Hindlimb muscle (tissue), 1 donor: ENCODE results near the gene TP53RK. TPM values are rescaled to one million over a fixed set of nuclear protein-coding genes. Genes with fewer than 3 reads are reported as not detected.
A peak's percentile ranks its signal among the peaks of the same experiment; 100 is the strongest.
"Not testable (repeated sequence)": the region's sequence is repeated elsewhere in the genome, so short reads cannot be mapped to it uniquely, and the experiment has no call there.

Source experiments
- DNase-seq: peaks from one replicate; pipeline ENCODE4 v3.0.0-alpha.2; 2013
- polyA plus RNA-seq: library from polyadenylated mRNA; unstranded; fragments of 120-200 nt; gene quantifications from one replicate; pipeline ENCODE4 v1.2.1, GENCODE V29; 2013; ENCODE audit not compliant: insufficient read length

Gene TP53RK
- polyA plus RNA-seq, 1 donor, result 9.3 TPM

DNA sequence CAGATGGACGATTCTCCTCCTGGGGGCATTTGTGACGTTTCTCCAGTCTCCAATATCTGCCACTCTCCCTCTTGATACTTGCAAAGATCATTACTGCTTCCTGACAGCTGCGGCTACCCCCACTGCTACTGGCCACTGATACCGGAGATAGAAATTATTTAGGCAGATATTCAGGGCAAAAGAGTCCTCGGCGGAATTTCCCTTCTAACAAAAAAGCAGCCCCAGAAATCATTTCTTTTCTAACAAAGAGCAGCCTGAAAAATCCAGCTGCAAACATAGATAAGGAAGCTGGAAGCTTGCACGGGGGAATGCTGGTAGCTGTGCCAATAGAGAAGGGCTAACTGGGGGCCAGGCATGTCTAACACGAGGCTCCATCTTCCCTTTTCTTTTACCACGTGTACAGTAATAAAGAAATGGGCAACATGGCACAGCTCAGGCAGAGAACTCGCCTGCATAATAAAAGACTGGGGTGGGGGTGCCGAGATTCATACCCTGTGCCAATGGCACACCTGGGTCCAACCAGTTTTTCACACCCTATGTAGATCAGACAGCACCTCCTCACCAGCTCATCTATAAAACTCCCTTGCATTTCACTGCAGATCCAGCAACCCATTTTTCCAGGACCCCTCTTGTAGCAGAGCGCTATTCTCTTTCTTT is 6.1 kb downstream of the TP53RK start:
- no peak for DNase-seq

DNA sequence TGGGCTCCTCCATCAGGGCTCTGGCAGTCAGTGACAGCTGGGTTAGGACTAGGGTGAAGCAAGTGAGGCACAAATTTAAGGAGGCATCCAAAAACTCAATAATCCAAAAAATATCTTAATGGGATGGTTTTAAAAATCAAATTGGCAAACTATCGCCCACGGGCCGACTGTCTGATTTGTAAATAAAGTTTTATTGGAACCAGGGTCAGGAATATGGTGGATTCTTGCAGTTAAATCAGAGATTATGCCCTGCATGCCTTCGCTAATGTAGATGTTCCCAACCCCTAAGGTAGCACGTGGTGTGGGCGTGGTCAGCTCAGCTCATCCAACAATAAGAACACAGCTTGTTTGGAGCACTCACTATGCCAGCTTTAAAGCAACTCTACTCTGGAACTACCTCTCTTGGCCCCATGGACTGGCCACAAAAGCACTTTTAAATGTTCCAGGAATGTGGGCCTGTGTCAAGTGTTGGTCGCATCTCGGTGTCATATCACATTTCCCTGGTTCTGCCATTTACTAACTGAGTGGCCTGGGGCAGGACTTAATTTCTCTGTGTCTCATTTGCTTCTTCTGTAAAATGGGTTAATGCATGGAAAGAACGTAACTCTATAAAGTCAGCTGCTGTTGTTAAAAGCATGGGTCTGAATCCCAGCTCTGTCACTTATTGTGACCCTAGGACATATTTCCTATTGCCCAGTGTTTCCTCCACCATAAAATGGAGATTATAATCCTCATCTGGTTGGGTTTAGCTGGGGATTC is 7.0 kb downstream of the TP53RK start:
- no peak for DNase-seq

DNA sequence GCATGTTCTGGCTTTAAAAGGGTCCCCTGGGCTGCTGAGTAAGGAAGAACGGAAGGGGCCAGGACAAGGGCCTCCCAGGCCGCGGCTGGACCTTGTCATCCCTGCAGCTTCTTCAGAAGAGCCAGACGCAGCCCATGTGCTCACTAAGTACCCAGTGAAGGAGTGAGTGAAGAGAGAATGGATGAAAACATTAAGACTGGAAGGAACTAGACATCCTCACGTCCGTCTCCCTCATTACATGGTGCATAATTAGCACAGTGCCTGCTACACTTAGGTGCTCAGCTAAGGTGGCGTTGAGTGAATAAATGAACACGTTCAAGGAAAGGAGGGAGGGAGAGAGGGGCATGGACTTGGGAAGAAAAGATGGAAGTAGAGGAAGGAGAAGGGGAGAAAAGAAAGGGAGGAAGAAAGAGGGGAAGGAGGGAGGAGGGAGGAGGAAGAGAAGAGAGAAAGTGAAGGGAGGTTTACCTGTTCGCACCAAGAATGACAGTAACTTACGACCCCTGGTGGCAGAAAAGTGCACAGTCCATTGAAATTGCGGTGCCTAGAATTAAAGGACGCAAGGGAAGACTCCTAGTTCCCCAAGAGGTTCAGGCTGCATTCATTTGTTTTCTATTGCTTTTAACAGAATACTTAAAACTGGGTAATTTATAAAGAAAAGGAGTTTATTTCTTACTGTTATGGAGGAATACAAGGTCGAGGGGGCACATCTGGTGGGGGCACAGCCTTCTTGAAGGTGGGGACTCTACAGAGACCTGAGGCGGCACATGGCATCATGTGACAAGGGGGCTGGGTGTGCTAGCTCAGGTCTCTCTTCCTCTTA is 8.0 kb downstream of the TP53RK start:
- peak; percentile 56 for DNase-seq

DNA sequence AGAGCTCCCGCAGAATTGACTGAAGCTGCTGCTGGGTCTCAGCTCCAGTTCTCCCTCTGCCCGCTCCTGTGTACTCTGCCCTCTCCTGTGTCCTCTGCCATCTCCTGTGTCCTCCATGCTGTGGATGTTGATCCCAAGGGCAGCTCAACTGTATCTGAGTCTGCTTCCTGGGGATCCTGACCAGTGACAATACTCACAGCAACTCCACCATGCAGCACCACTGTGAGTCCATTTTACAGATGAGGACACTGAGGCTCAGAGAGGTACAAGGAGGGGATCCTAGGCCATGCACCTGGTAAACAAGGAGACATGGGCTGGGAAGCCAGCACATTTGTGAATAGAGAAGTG is 8.6 kb downstream of the TP53RK start:
- DNase-seq, result no peak

DNA sequence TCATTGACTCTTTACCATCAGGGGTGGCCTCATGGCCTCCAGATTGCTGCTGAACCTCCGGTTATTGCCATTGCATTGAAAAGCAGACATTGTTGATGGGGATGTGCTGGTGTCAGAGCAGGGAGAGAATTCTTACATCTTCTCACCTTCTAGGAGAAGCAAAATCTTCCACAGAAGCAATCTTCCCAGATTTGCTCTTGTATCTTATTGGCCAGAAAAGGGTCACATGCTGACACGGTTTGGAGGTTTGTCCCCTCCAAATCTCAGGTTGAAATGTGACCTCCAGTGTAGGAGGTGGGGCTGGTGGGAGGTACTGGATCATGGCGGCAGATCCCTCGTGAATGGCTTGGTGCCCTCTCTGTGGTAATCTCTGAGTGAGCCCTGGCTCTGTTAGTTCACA is 10.7 kb downstream of the TP53RK start:
- DNase-seq, result no peak

DNA sequence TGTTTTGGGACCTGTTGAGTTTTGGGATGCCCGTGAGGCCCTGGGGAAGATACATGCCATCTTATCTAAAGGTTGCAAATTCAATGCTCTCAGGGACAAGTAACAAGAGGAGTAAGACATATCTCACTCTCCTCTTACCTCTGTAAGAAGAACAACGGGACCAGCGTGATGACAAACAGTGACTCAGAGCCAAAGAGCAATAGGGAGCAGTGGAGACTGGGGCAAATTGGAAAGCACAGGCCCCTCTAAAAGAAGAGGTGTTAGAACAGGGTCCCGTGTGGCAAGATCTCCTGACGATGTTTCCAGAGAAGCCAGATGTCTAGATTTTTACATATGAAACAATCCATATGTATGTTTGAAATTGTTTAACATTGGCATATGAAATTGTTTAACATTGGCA is 11.6 kb downstream of the TP53RK start:
- no peak for DNase-seq

DNA sequence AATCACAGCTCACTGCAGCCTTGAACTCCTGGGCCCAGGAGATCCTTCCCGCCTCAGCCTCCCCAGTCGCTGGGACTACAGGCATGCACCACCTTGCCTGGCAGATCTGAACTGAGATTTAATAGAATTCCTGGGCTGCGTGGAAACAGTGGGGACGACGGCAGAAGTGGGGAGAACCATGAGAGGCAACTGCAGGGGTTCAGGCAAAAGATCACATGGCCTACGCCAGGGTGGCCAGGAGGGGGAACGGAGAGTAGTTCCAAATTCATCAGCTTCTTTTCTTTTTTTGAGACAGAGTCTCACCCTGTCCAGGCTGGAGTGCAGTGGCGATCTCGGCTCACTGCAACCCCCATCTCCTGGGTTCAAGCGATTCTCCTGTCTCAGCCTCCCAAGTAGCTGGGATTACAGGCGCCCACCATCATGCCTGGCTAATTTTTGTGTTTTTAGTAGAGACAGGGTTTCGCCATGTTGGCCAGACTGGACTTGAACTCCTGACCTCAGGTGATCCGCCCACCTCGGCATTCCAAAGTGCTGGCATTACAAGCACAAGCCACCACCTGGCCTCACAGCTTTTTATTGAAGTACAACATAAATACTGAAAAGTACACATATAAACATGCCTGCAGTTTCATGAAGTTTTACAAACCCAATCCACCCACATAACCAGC is 12.5 kb downstream of the TP53RK start:
- DNase-seq, result not testable (repeated sequence)

DNA sequence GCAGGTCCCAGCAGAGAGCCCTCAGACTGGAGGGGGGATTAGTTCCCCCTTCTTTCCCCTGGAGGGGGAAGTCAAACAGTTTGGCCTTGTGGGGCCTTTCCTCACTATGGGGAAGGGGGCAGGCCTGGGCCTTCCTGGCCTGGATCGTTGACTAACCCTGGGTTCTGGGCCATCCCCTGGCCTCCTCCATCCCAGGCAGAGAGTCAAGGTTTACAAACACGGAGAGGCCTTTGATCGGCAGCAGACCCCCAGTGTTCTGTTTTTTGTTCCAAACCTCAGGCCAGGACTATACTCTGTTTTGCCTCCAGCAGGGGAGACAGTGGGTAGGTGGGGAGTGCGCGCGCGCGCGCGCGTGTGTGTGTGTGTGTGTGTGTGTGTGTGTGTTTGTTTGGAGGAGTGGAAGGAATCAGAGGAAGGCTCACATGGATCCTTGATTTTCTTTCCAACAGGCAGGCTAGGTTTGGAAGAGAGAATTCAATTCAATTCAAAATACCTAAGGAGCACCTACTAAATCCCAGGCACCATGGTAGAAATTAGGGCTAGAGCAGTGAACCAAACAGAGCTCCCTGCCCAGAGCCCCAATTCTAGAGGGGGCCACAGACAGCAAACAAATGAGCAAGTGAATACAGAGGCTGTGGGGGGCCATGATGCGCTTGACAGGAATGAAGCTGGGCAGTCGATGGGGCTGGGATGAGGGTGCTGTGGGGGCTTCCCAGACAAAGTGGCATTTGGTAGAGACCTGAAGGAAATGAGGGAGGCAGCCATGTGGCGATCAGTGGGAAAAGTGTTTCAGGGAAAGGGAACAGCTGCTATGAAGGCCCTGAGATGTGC is 14.8 kb downstream of the TP53RK start:
- no peak for DNase-seq

DNA sequence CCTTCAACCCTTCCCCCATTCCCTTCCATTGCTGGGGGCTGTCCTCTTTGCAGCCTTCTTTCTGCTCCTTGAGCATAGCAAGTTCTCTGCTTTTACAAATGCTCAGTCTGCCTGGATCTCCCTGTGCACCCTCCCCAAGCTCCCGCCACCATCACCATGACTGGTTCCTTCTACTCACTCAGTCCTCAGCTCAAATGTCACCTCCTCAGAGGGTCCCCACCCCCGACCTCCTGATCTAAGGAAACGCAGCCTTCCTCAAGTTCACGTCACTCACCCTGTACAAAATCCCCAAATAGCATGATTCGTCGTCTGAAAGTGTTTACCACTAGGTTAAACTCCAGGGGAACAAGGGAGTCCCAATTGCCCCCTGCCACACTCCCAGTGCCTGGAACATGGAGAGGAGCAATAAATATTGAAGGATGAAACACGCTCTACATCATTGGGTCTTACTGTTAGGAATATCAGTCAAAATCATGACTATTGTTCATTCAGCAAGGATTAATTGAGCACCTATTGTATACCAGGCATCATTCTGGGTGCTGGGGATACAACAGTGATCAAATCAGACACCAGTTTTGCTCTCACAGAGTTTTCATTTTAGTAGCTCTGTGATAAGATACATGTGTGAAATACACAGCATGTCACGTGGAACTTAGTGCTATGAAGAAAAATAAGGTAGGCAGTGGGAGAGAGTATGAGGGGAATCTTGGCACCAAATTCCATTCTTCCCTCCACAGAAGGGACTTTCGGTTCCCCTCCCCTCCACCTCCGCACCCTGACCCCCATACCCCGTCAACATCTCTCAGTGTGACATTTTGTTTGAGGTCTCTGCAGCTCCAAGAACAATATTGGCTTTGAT is 15.6 kb downstream of the TP53RK start:
- DNase-seq, result no peak

DNA sequence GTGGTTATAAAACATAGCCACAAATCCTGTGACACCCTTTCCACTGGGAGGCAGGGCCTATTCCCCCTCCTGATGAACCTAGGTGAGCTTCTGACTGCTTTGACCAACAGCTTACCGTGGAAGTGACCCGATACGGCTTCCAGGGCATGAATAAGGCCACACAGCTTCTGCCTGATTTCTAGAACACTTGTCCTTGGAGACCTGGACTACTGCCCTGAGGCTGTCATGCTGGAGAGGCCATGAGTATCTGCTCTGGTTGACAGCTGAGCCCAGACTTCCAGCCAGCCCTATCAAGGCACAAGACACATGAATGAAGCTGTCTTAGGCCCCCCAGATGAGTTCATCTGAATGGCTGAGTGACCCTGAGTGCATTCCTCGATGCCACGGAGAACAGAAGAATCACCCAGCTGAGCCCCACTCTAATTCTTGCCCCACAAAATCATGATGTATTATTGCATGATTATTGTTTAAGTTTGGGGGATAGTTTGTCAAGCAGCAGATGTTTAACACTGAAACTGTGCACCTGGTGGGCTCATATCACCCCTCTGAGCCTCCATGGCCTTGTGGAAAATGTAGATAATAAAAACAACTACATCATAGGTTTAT is 16.6 kb downstream of the TP53RK start:
- DNase-seq, result no peak

DNA sequence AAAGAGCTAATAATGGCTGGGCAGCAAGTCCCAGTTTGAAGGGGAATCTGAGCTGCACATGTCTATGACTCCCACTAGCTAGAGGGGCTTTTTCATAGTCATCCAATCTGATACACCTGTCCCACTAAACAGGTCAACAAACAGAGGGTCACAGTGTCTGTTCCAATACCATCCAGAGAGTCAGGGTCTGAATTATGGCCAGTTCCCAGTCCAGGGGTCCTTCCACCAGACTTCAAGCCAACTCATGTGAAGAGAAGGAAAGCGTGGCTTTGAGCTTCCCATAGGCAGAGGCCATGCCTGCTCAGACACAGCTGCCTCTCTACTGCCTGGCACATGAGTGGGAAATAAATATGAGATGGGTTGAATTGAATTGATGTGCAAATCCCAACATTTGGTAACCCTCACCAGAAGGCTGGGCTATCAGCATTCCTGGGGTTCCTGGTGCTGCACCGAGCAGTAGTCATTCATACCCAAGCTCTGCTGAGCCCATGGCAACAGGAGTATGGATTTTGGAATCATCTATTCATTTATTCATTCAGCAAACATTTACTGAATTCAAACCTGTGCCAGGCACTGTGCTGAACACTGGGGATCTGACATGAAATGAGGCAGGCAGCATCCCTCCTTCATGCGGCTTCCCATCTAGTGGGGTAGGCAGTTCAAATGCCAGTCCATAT is 17.2 kb downstream of the TP53RK start:
- no peak for DNase-seq

DNA sequence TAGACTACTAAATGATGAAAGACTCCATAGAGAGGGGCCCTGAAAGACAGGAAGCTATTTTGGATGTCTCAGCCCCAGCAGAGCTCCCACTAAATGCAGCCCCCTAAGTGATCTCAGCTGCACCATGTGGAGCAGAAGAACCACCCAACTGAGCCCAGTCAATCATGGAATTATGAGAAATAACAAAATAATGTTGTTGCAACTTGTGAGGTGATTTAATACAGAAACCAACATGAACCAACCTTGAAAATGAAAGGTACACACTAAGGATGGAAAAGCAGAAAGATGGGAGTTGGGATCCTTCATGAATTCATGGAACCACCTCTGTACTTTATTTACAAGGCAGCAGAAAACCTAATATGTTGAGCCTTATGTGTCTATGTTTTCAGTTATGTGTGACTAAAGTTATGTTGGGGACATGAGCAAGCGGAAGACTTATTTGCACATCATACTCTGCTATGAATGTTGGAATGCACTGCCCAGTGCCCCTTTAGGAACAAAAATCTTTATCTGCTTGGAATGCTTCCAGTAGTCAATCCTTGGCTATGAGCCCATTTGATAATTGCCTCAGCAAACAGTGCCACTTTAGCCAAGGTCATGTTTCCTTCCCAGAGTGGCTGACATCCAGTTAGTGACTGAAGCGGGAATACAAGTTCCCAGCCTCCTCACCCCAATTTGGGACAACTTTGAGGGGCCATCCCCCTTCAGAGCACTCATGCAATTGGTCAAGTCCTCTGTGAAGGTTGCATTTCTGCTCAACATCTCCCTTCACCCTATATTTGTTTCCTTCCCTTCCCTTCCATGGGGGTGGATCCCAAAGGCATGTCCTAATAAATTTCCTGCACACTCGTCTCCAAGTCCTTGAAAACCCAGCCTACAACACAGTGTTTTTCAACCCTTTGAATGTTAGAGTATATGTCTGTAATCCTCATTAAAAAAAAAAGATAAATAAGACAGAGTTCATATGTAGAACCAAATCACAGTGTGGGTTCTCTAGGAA is 18.4 kb downstream of the TP53RK start:
- no peak for DNase-seq

DNA sequence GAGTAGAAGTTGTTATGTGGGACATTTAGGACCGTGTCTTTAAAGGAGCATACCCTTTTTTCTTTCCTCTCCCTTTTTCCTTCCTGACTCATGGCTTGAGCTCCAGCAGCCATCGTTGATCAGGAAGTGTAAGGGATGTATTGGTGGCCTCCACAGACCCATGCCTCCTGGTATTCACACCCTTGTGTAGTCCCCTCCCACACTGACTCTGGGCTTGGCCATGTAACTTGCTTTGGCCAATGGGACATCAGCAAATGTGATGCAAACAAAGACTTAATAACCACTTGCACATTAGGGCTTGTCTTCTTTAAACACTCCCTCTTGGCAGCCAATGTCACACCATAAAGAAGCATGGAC is 19.0 kb downstream of the TP53RK start:
- no peak for DNase-seq

DNA sequence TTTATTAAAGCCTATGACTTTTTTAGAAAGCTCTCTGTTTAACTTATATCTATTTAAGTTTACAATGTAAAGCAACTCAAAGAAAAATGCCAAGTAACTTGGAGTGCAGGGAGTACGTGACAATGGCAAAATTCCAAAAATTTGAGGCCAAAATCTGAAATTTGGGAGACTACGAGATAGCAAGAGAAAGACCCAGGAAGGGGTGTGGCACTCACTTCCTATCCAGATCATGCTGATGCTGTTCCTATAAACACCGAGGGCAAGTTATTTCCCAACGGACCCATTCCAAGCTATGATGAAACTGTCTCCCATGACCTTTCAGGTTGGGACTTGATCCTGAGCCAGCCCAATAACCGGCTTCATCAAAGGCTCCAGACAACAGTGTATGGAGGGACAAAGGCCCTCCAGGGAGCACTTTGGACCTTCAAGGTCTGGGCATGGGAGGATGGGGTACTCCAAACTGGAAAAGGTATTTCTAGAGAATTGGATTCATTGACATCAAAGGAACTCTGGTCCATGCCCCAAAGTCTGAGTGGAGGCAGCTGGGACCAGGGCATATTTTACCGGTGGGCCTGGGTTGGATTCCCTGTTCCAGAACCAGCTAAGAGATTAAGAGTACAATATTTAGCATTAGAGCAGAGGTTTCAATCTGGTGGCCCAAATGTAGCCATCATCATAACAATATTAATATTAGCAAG is 22.3 kb downstream of the TP53RK start:
- DNase-seq, result no peak

DNA sequence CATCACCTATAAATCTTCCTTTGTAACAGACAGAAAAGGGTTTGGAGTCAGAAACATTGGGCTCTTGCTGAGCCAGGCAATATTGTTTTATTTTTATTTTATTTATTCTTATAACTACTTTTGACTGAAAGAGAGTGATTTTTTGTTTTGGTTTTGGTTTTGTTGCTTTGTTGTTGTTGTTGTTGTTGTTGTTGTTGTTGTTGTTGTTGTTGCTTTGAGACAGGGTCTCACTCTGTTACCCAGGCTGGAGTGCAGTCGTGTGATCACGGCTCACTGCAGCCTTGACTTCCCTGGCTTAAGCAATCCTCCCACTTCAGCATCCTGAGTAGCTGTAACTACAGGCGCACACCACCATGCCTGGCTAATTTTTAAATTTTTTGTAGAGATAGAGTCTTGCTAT is 22.9 kb downstream of the TP53RK start:
- DNase-seq, result no peak

DNA sequence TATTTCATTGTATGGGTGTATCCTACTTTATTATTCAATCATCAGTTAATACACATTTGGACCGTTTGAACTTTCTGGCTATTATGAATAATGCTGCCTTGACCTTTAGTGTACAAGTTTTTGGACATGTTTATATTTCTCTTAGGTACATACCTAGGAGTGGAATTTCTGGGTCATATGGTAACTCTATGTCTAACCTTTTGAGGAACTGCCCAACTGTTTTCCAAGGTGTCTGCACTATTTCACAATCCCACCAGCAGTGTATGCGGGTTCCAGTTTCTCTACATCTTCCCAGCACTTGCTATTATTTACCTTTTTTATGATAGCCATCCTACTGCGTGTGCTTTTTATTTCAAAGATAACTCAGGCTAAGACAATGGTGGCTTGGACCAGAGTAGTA is 23.6 kb downstream of the TP53RK start:
- no peak for DNase-seq

DNA sequence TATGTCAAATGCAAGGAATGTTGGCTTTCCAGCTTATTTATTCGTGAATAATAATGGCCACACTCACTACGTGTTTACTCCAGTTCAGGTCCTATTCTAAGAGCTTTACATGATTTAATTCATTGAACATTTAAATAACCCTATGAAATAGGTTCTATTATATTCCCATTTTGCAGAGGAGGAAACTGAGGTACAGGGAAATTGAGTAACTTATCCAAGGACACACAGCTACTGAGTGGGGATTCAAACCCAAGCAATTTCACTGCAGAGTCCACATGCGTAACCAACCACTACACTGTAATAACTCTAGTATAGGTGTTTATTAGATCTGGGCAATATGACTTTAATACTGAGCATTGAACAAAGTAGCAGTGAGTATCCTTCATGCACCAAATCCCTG is 25.7 kb downstream of the TP53RK start:
- DNase-seq, result no peak

DNA sequence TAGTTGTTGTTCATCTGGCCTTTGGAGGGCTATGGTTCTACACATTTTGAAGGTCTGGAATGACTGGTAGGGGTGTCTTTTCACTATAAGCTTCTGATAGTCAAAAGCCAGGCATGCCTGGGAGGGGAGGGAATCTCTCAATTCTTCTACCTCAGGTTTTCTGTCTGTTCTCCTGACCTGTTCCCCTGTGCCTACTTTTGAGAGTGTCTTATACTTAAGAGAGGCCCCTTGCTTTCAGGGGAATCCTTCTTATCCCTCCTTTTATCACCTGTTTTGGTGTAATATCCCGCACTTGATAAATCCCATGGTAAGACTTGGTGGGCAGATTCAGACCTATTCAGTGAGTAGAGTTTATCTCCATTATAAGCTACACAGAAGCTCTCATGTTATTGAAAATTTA is 27.6 kb downstream of the TP53RK start:
- DNase-seq, result no peak
